Activated CD8-positive, alpha-beta T cell treated with anti-CD3 and anti-CD28 coated beads for 36 hours (primary cell): ENCODE measurements around the gene EFHC1. TPM values are rescaled to one million over a fixed set of nuclear protein-coding genes. Genes with fewer than 3 reads are reported as not detected.

Source experiments
- ATAC-seq: fragments of 200-7000 bp; cut with Tn5 transposase; one replicate; pipeline ENCODE4 v1.10.0; 2021; ENCODE audit warnings: mild to moderate bottlenecking, moderate library complexity
- CTCF ChIA-PET: fragments of 350-600 bp; sonication (Branson Sonifier 250); formaldehyde crosslinking; loops from one replicate; lab custom pipeline; 2021; ENCODE audit warnings: antibody characterized with exemption; lab: Charles Lee
- POLR2A ChIA-PET: fragments of 350-600 bp; sonication (Branson Sonifier 250); formaldehyde crosslinking; loops from one replicate; lab custom pipeline; 2021; ENCODE audit warnings: antibody characterized with exemption; lab: Charles Lee
- DNase-seq: peaks from one replicate; pipeline ENCODE4 v3.0.0-alpha.2; 2020
- H3K27ac Mint-ChIP-seq: one replicate; pipeline ENCODE4 v1.8.0; 2021; ENCODE audit warnings: mild to moderate bottlenecking, mixed read lengths
- H3K27me3 Mint-ChIP-seq: one replicate; pipeline ENCODE4 v1.8.0; 2021; ENCODE audit warnings: mixed read lengths
- H3K36me3 Mint-ChIP-seq: one replicate; pipeline ENCODE4 v1.8.0; 2021; ENCODE audit warnings: low read depth, mixed read lengths
- H3K4me1 Mint-ChIP-seq: one replicate; pipeline ENCODE4 v1.8.0; 2021; ENCODE audit warnings: low read depth, mixed read lengths
- H3K4me3 Mint-ChIP-seq: one replicate; pipeline ENCODE4 v1.8.0; 2021; ENCODE audit warnings: mild to moderate bottlenecking, moderate library complexity, mixed read lengths
- H3K9me3 Mint-ChIP-seq: one replicate; pipeline ENCODE4 v1.8.0; 2021; ENCODE audit warnings: mixed read lengths
- intact Hi-C: fragments of 100-400 bp; cut with micrococcal nuclease; formaldehyde crosslinking; loops from one replicate; pipeline ENCODE4 v1.10.0; 2022
- total RNA-seq, 2 experiments: library from RNA; stranded (reverse); gene quantifications; one replicate each; pipeline ENCODE4 v1.2.3, GENCODE V29; 2021
- TF ChIP-seq, protein P1 (sequence below): fragments of 200-600 bp; IDR thresholded peaks from one replicate; pipeline ENCODE4 v1.8.0; 2022; ENCODE audit warnings: antibody characterized with exemption, mild to moderate bottlenecking

The EFHC1 gene
- total RNA-seq, 2 experiments from 2014 or later: 1.9 to 2.1 TPM

GRCh38 chr6:52566853-52567279 is 146.7 kb downstream of the EFHC1 start:
- ChIA-PET CTCF (interaction anchor here (1.0 to 2.0 kb wide), 3 partner anchors 9 to 503 kb away, joined by 3 to 7 read pairs (median 4); no protein-coding TSS in a partner anchor), POLR2A (no interaction called here)
- DNase-seq (no peak), ATAC-seq (no peak)
- Mint-ChIP-seq H3K27me3 (no peaks in the 10 kb centered on the region), H3K9me3 (no peaks in the 10 kb centered on the region), H3K4me3 (no peak overlapping the region), H3K4me1 (peaks cover 9% of the 10 kb centered on the region), H3K36me3 (no peaks in the 10 kb centered on the region), H3K27ac (no peak overlapping the region)
- TF ChIP-seq, protein P1, sequence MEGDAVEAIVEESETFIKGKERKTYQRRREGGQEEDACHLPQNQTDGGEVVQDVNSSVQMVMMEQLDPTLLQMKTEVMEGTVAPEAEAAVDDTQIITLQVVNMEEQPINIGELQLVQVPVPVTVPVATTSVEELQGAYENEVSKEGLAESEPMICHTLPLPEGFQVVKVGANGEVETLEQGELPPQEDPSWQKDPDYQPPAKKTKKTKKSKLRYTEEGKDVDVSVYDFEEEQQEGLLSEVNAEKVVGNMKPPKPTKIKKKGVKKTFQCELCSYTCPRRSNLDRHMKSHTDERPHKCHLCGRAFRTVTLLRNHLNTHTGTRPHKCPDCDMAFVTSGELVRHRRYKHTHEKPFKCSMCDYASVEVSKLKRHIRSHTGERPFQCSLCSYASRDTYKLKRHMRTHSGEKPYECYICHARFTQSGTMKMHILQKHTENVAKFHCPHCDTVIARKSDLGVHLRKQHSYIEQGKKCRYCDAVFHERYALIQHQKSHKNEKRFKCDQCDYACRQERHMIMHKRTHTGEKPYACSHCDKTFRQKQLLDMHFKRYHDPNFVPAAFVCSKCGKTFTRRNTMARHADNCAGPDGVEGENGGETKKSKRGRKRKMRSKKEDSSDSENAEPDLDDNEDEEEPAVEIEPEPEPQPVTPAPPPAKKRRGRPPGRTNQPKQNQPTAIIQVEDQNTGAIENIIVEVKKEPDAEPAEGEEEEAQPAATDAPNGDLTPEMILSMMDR: no peak
- intact Hi-C loops: no loop called here

DNA sequence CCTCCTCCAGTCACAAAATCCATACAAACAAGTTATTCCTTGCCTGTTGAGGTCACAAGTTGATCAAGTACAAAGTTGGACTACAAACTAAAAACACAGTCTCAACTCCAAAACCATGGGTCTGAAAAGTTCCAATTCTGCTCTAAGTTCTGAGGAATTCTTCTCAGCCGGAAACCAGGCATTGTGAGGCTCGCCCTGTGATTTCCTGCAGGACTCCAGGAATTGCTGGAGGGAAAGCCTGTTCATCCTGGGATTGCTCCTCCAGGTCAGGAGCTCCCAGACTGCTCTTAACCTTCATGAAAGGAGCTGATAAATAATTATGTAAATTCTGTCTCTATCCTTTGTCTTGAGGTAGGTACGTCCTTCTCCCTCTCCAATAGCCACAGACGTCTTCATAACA is 148.2 kb downstream of the EFHC1 start:
- TF ChIP-seq, protein P1: no peak
- ChIA-PET POLR2A (interaction anchor here (0.6 kb wide), 1 partner anchor 57 kb away, joined by 3 read pairs; no protein-coding TSS in a partner anchor), CTCF (no interaction called here)
- DNase-seq: no peak
- no peak overlapping the region for H3K27ac Mint-ChIP-seq
- H3K36me3 Mint-ChIP-seq: no peaks in the 10 kb centered on the region
- no peak for ATAC-seq
- intact Hi-C loops: no loop called here
- no peaks in the 10 kb centered on the region for H3K27me3 Mint-ChIP-seq
- H3K4me3 Mint-ChIP-seq: no peak overlapping the region
- peaks cover 16% of the 10 kb centered on the region for H3K4me1 Mint-ChIP-seq
- H3K9me3 Mint-ChIP-seq: no peaks in the 10 kb centered on the region

GRCh38 chr6:52570291-52570700 is 150.2 kb downstream of the EFHC1 start:
- CTCF ChIA-PET: interaction anchor here (1.0 to 1.8 kb wide), 3 partner anchors 28 to 35 kb away, joined by 3 to 6 read pairs (median 6); no protein-coding TSS in a partner anchor
- TF ChIP-seq, protein P1: no peak
- ATAC-seq: no peak
- Mint-ChIP-seq H3K36me3 (no peaks in the 10 kb centered on the region), H3K27ac (no peak overlapping the region), H3K4me1 (peaks cover 29% of the 10 kb centered on the region), H3K4me3 (no peak overlapping the region), H3K9me3 (no peaks in the 10 kb centered on the region), H3K27me3 (no peaks in the 10 kb centered on the region)
- intact Hi-C loops: no loop called here
- POLR2A ChIA-PET: no interaction called here
- DNase-seq: no peak

DNA sequence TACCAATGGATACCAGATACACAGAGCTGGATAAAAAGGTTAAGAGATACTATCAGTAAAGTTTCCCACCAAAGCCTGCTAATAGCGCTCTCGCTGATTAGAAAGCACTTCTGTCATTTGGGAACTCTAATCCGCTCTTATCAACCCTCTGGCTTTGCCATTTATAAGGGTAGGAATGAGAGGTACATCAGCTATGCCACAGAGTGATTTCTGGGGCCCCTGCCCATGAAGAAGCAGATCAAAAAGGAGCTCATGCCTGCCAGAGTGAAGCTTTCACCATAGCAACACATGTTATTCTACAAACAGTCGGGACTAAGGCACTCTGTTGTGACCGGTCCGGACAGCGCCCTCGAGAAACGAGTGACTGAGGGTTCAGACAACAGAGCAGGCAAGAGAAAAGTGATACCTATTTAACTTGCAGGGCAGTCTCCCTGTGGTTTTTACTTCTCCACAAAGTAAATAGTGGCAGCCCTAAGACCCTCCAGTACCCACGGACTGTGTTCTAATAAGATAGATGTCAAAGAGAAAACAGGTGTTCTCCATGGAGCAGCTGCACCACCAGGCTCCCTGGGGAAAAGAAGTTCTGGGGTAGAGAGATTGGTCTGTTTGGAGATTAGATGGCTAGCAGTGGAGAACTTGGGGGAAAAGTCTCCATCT is 151.1 kb downstream of the EFHC1 start:
- TF ChIP-seq, protein P1: no peak
- POLR2A ChIA-PET: no interaction called here
- DNase-seq (no peak), ATAC-seq (no peak)
- Mint-ChIP-seq H3K4me1 (peaks cover 34% of the 10 kb centered on the region), H3K4me3 (no peak overlapping the region), H3K9me3 (no peaks in the 10 kb centered on the region), H3K27ac (no peak overlapping the region), H3K36me3 (no peaks in the 10 kb centered on the region), H3K27me3 (no peaks in the 10 kb centered on the region)
- intact Hi-C loops: no loop called here
- CTCF ChIA-PET: interaction anchor here (1.4 to 1.8 kb wide), 2 partner anchors 27 to 36 kb away, joined by 6 read pairs; no protein-coding TSS in a partner anchor

DNA sequence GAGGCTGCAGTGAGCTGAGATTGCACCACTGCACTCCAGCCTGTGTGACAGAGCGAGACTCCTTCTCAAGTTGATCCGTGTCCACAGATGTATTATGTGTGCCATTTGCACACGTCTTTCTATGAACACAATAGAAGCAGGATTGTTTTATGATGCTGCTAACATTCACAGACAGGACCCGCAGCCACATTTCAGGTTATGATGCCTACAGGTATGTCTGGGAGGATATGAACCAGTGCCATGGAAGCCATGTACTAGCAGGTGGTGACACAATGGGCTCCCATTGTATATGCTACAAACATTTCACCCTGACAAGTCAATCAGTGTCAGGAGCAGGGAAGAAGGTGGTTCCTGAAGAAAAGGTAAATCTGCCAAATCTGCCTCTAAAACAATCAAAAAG is 152.4 kb downstream of the EFHC1 start:
- POLR2A ChIA-PET: no interaction called here

More for the DNA sequence above, 152.4 kb downstream of the EFHC1 start:
- no peaks in the 10 kb centered on the region for H3K27me3 Mint-ChIP-seq
- intact Hi-C loops: no loop called here
- no peak overlapping the region for H3K4me3 Mint-ChIP-seq
- no peaks in the 10 kb centered on the region for H3K9me3 Mint-ChIP-seq
- peaks cover 32% of the 10 kb centered on the region for H3K4me1 Mint-ChIP-seq
- ATAC-seq: no peak
- TF ChIP-seq, protein P1: no peak
- H3K36me3 Mint-ChIP-seq: no peaks in the 10 kb centered on the region
- DNase-seq: no peak
- no peak overlapping the region for H3K27ac Mint-ChIP-seq
- CTCF ChIA-PET: no interaction called here
